Uterus (tissue), 2 donors: ENCODE data around the gene CTDP1.

Experiments
- CTCF ChIP-seq, 4 experiments: fragments of 200-600 bp in 2 of 4; fragments of 450-650 bp in 2 of 4; sonication (generic) in 2 of 4; IDR thresholded peaks; one replicate each; pipeline ENCODE4 v1.5.1; 2016 to 2019; ENCODE audit warnings: antibody characterized with exemption in 4 of 4, mild to moderate bottlenecking in 2 of 4, moderate library complexity in 1 of 4
- POLR2A ChIP-seq, 2 donors: fragments of 450-650 bp; IDR thresholded peaks; one replicate each; pipeline ENCODE4 v1.6.1; 2016; ENCODE audit warnings: antibody characterized with exemption in 2 of 2, mild to moderate bottlenecking in 1 of 2, moderate library complexity in 1 of 2

DNA sequence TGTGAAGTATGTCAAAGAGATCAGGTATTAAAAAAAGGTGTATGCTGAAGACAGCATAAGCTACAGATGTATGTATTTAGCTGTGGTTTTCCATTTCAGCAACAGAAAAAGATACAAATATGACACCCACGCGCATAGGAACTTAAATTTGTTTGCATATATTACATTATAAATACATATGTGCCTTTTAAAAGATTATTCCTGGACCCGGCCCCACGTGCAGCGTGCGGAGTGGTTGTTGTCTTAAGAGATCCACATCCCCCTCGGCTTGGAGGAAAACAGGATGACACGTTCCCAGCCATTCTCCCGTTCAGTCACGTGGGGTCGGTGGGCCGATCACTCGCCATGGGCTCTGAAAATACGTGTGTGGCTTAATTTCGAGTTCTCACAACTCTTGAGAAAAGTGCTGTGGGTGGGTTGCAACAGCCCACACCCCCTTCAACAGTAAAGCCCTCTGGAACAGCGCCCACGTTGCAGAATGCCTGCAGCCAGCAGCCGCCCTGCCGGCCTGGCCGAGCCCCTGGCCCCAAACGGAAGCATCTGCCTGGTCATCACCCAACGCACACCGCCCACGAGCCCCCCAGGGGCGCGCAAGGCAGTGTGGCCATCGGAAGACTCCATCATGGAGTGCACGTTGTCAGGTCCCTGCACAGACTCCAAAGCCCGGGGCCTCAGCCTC, 99.6 kb downstream of the CTDP1 start:
- TF ChIP-seq CTCF (IDR thresholded peaks at IDR 0.05) (no peak), POLR2A (IDR thresholded peaks at IDR 0.05) (no peak)
